Measurements from ENCODE around the gene EZR.

DNA sequence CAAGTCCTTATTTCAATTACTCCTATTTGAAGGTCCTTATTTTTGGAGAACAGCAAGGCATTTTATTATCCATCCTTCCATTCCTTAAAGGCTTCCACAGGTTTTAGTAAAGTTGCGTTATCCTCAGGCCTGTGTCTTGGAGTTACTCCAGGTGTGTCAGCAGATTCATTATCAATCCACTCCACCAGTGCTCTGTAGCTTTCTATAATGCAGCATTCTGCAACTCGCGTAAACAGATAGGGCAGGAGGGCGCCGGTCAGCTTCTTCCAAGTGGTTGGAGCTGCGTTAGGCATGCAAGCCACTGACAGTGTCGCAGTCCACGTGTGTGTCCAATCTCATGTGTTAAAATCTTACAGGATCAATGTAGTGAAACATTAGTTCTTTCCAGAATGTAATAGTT, 93.5 kb downstream of the EZR start:
- TF ChIP-seq, protein P1, sequence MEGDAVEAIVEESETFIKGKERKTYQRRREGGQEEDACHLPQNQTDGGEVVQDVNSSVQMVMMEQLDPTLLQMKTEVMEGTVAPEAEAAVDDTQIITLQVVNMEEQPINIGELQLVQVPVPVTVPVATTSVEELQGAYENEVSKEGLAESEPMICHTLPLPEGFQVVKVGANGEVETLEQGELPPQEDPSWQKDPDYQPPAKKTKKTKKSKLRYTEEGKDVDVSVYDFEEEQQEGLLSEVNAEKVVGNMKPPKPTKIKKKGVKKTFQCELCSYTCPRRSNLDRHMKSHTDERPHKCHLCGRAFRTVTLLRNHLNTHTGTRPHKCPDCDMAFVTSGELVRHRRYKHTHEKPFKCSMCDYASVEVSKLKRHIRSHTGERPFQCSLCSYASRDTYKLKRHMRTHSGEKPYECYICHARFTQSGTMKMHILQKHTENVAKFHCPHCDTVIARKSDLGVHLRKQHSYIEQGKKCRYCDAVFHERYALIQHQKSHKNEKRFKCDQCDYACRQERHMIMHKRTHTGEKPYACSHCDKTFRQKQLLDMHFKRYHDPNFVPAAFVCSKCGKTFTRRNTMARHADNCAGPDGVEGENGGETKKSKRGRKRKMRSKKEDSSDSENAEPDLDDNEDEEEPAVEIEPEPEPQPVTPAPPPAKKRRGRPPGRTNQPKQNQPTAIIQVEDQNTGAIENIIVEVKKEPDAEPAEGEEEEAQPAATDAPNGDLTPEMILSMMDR (IDR thresholded peaks at IDR 0.05) = no peak
- TF ChIP-seq POLR2A (IDR thresholded peaks at IDR 0.05) = no peak
